HepG2 (cell line): ENCODE data around the gene HIBADH. TPM values are rescaled to one million over a fixed set of nuclear protein-coding genes. Genes with fewer than 3 reads are reported as not detected.

Source experiments
- ATAC-seq: fragments of 200-7000 bp; cut with Tn5 transposase; 3 replicates; pipeline ENCODE4 v1.9.1; 2020; ENCODE audit warnings: mild to moderate bottlenecking, moderate library complexity
- BruUV-seq: library from RNA; stranded (reverse); fragments of 400-500 nt; replicated peaks from 2 replicates; lab custom pipeline; 2021; lab: Mats Ljungman, UMichigan
- CTCF ChIA-PET: fragments of 300-600 bp; formaldehyde crosslinking; extraction: SDS; loops from one replicate; lab custom pipeline; 2021; ENCODE audit warnings: low total read pairs, inconsistent platforms, low intra/inter-chr PET ratio; lab: Yijun Ruan, JAX
- POLR2A ChIA-PET: fragments of 350-600 bp; sonication (Branson Sonifier 250); formaldehyde crosslinking; loops from one replicate; lab custom pipeline; 2020; ENCODE audit warnings: antibody characterized with exemption, inconsistent platforms; lab: Yijun Ruan, JAX
- DNase-seq: peaks from one replicate; pipeline ENCODE4 v3.0.0-alpha.2; 2015; ENCODE audit warnings: low spot score
- FAIRE-seq: peaks from 3 replicates; lab custom pipeline; 2011; peaks lifted over from hg19 to GRCh38; lab: Jason Lieb, UNC
- H2AFZ ChIP-seq: one replicate; pipeline ENCODE4 v1.6.1; 2011; ENCODE audit warnings: low read length, inconsistent platforms
- H3K27ac ChIP-seq: fragments of 300-600 bp; 3 replicates; pipeline ENCODE4 v1.8.0; 2011; ENCODE audit warnings: mixed run types, mild to moderate bottlenecking, mixed read lengths, low read length, inconsistent platforms; ENCODE audit not compliant: insufficient read depth; ENCODE audit errors: extremely low read length
- H3K27me3 ChIP-seq, 2 experiments: fragments of 200-600 bp in 1 of 2; 2 replicates in 1 of 2; 3 replicates in 1 of 2; pipeline versions ENCODE4 v1.6.0 to v1.8.0; 2011; ENCODE audit warnings: low read length in 2 of 2, mild to moderate bottlenecking in 2 of 2, moderate library complexity in 2 of 2, inconsistent platforms in 1 of 2; ENCODE audit not compliant: insufficient read depth in 2 of 2, control insufficient read depth in 1 of 2
- H3K36me3 ChIP-seq, 2 experiments: fragments of 200-600 bp in 1 of 2; replicated peaks in 1 of 2; 2 replicates in 1 of 2; 3 replicates in 1 of 2; pipeline versions ENCODE4 v1.5.1 to v1.8.0; 2011; ENCODE audit warnings: low read length in 2 of 2, inconsistent platforms in 1 of 2; ENCODE audit not compliant: insufficient read depth in 2 of 2, control insufficient read depth in 1 of 2
- H3K4me1 ChIP-seq: 2 replicates; pipeline ENCODE4 v1.5.1; 2012; ENCODE audit warnings: low read length, inconsistent platforms; ENCODE audit not compliant: insufficient read depth
- H3K4me2 ChIP-seq: 2 replicates; pipeline ENCODE4 v1.6.0; 2011; ENCODE audit warnings: low read depth, low read length, inconsistent platforms
- H3K4me3 ChIP-seq, 3 experiments: fragments of 200-600 bp in 1 of 3; sonication (generic), shearing (Covaris generic) in 1 of 3; replicated peaks in 1 of 3; 2 replicates each; pipeline ENCODE4 v1.5.1; 2011 to 2016; ENCODE audit warnings: low read length in 3 of 3, inconsistent platforms in 2 of 3, low read depth in 2 of 3, mild to moderate bottlenecking in 2 of 3, control low read depth in 1 of 3, mixed read lengths in 1 of 3; ENCODE audit not compliant: insufficient read depth in 1 of 3
- H3K79me2 ChIP-seq: one replicate; pipeline ENCODE4 v1.6.1; 2011; ENCODE audit warnings: low read length, inconsistent platforms; ENCODE audit not compliant: insufficient read depth
- H3K9ac ChIP-seq: 2 replicates; pipeline ENCODE4 v1.6.0; 2011; ENCODE audit warnings: mild to moderate bottlenecking, low read depth, low read length, inconsistent platforms; ENCODE audit not compliant: insufficient read depth
- H3K9me3 ChIP-seq: 2 replicates; pipeline ENCODE4 v1.5.1; 2012; ENCODE audit warnings: mild to moderate bottlenecking, low read length
- H4K20me1 ChIP-seq: 2 replicates; pipeline ENCODE4 v1.6.0; 2011; ENCODE audit warnings: inconsistent platforms, mild to moderate bottlenecking, low read length, moderate library complexity; ENCODE audit not compliant: insufficient read depth
- BRD4 ChIP-seq: sonication (generic); formaldehyde crosslinking; IDR thresholded peaks from 2 replicates; pipeline ENCODE4 v1.4.0; 2020; ENCODE audit warnings: missing genetic modification reagents
- EP300 ChIP-seq, 3 experiments: sonication (generic) in 1 of 3; formaldehyde crosslinking in 1 of 3; IDR thresholded peaks; 2 replicates each; pipeline versions ENCODE4 v1.5.1 to v1.6.1; 2011 to 2020; ENCODE audit warnings: low read depth in 2 of 3, low read length in 2 of 3, borderline replicate concordance in 1 of 3, improper control_type of control experiment in 1 of 3, mild to moderate bottlenecking in 1 of 3, missing genetic modification reagents in 1 of 3, moderate library complexity in 1 of 3
- GRHL1 ChIP-seq: sonication (generic); formaldehyde crosslinking; conservative IDR thresholded peaks from 2 replicates; pipeline ENCODE4 v1.8.0; 2022; ENCODE audit warnings: missing genetic modification reagents
- HBP1 ChIP-seq: IDR thresholded peaks from 2 replicates; pipeline ENCODE4 v1.6.1; 2016; ENCODE audit warnings: low read depth, control low read depth
- HMG20A ChIP-seq: IDR thresholded peaks from 2 replicates; pipeline ENCODE4 v1.6.1; 2016; ENCODE audit warnings: borderline replicate concordance
- HNRNPUL1 ChIP-seq: fragments of 200-400 bp; formaldehyde crosslinking; IDR thresholded peaks from 2 replicates; pipeline ENCODE4 v1.6.1; 2017; ENCODE audit warnings: low read depth, mild to moderate bottlenecking, low read length, moderate library complexity
- MLX ChIP-seq: IDR thresholded peaks from 2 replicates; pipeline ENCODE4 v1.6.1; 2016
- PPARG ChIP-seq: conservative IDR thresholded peaks from 2 replicates; pipeline ENCODE4 v1.6.1; 2016; ENCODE audit warnings: missing biosample characterization, missing genetic modification reagents
- THAP9 ChIP-seq: sonication (generic); formaldehyde crosslinking; IDR thresholded peaks from 2 replicates; pipeline ENCODE4; 2020; ENCODE audit warnings: missing genetic modification reagents, mild to moderate bottlenecking, borderline replicate concordance
- ZBTB21 ChIP-seq: sonication (generic); formaldehyde crosslinking; IDR thresholded peaks from 2 replicates; pipeline ENCODE4 v1.4.0; 2020; ENCODE audit warnings: missing genetic modification reagents
- ZBTB3 ChIP-seq: sonication (generic); formaldehyde crosslinking; IDR thresholded peaks from 2 replicates; pipeline ENCODE4 v1.4.0; 2020; ENCODE audit warnings: low read depth, mild to moderate bottlenecking, moderate library complexity, missing genetic modification reagents, borderline replicate concordance
- ZFAT ChIP-seq: sonication (generic); formaldehyde crosslinking; conservative IDR thresholded peaks from 2 replicates; pipeline ENCODE4 v1.8.1; 2023; ENCODE audit warnings: missing genetic modification reagents, inconsistent platforms
- ZGPAT ChIP-seq: IDR thresholded peaks from 2 replicates; pipeline ENCODE4 v1.6.1; 2016; ENCODE audit warnings: mild to moderate bottlenecking
- ZNF850 ChIP-seq: sonication (generic); formaldehyde crosslinking; conservative IDR thresholded peaks from 2 replicates; pipeline ENCODE4 v1.9.0; 2021; ENCODE audit warnings: mild to moderate bottlenecking, missing genetic modification reagents
- WGBS: methylation state at CpG from one replicate; pipeline ENCODE4 v1.1.6; 2017; ENCODE audit warnings: low lambda C conversion rate; 5-methylcytosine and 5-hydroxymethylcytosine counted together
- in situ Hi-C: cut with HindIII; loops from 2 replicates; pipeline ENCODE4 v1.10.0; 2017; ENCODE audit warnings: low pct_unique_long_range_greater_than_20kb; ENCODE audit not compliant: extremely low pct_ligation_motif_present
- intact Hi-C: fragments of 100-400 bp; cut with micrococcal nuclease; formaldehyde crosslinking; loops from one replicate; pipeline ENCODE4 v1.10.0; 2022; ENCODE audit not compliant: unreplicated experiment
- polyA plus RNA-seq, 8 experiments: library from polyadenylated mRNA; depleted of rRNA in 3 of 8; stranded (reverse) in 7 of 8; unstranded in 1 of 8; fragments of >200 nt; fragmentation: Illumina TruSeq in 4 of 8; extraction: Trizol in 4 of 8; gene quantifications; 2 replicates each; pipeline versions ENCODE4 v1.2.1 to v1.2.3, GENCODE V29; 2011 to 2016; ENCODE audit warnings: low read depth in 4 of 8, missing spikeins in 1 of 8, mixed read lengths in 1 of 8; ENCODE audit not compliant: insufficient read depth in 1 of 8
- total RNA-seq, 5 experiments: library from RNA; depleted of rRNA; stranded (reverse); fragments of >200 nt; fragmentation: Illumina TruSeq; extraction: Trizol; gene quantifications; 2 replicates each; pipeline ENCODE4 v1.2.3, GENCODE V29; 2016; ENCODE audit warnings: low read depth in 1 of 5

Gene HIBADH
- total and polyA plus RNA-seq, 2 of the 13 experiments (the other 11 are each of a cell fraction or from before 2014, with no cell fraction given): 49.9 to 59.5 TPM

- no peak for TF ChIP-seq GRHL1 (CRISPR knock-in tag)
- TF ChIP-seq HNRNPUL1: no peak
- peak in 1 of 2 experiments; percentile 50; a peak in 1 of 4 replicates for TF ChIP-seq EP300 (IDR thresholded peaks at IDR 0.05; ENCODE audit: low read depth in 2 of 2, low read length in 2 of 2)
- 0 out of 2 replicates have a peak, but pooled peaks have one; percentile 16 for TF ChIP-seq EP300 (CRISPR knock-in tag; IDR thresholded peaks at IDR 0.05; ENCODE audit: borderline replicate concordance)
- 0 out of 2 replicates have a peak, but pooled peaks have one; percentile 9 for TF ChIP-seq PPARG (CRISPR knock-in tag)
- no peak for TF ChIP-seq ZFAT (CRISPR knock-in tag)
- TF ChIP-seq HMG20A (CRISPR knock-in tag): peak; percentile 65; the same call in 1 of the 2 replicates
- 0 out of 2 replicates have a peak, but pooled peaks have one; percentile 23 for TF ChIP-seq ZGPAT (CRISPR knock-in tag)
Measured at GRCh38 chr7:27686315-27686714, 23.6 kb upstream of the HIBADH start (continued).

- H3K9ac ChIP-seq: no peak overlapping the region
- WGBS: 67% methylated on average over 2 of the region's 2 CpGs
- no peak overlapping the region for H3K4me3 ChIP-seq
- no peak for ATAC-seq
- CTCF ChIA-PET: no interaction called here
- H3K27ac ChIP-seq: no peak overlapping the region
- in situ Hi-C loops (loop anchor here (10.0 kb wide), 1 partner anchor 239 kb away; no protein-coding TSS in a partner anchor), intact Hi-C loops (no loop called here)
- peaks cover 24% of the 10 kb centered on the region for H3K4me1 ChIP-seq
- no peaks in the 10 kb centered on the region for H3K36me3 ChIP-seq
- H3K9me3 ChIP-seq: no peaks in the 10 kb centered on the region
- H2AFZ ChIP-seq: no peak overlapping the region
- FAIRE-seq: no peak
- POLR2A ChIA-PET: interaction anchor here (1.0 to 1.6 kb wide), 2 partner anchors 23 to 55 kb away, joined by 5 to 10 read pairs; partner anchors contain the start of gene HIBADH
- no peak for DNase-seq
- no peaks in the 10 kb centered on the region for H3K27me3 ChIP-seq
- no peaks in the 10 kb centered on the region for H4K20me1 ChIP-seq
- no peak overlapping the region for H3K4me2 ChIP-seq
- no peaks in the 10 kb centered on the region for H3K79me2 ChIP-seq
- no TSS peak for BruUV-seq
- TF ChIP-seq ZBTB21 (no peak), MLX (CRISPR knock-in tag) (no peak), THAP9 (CRISPR knock-in tag) (no peak), ZNF850 (CRISPR knock-in tag) (no peak), HBP1 (CRISPR knock-in tag) (no peak), BRD4 (CRISPR knock-in tag) (no peak), ZBTB3 (CRISPR knock-in tag) (no peak)
Measured at GRCh38 chr7:27685893-27686292, 23.2 kb upstream of the HIBADH start.
